Naive thymus-derived CD4-positive, alpha-beta T cell (primary cell): ENCODE data around the gene CAMK1D. TPM values are rescaled to one million over a fixed set of nuclear protein-coding genes. Genes with fewer than 3 reads are reported as not detected.
A peak's percentile ranks its signal among the peaks of the same experiment; 100 is the strongest.

Source experiments
- ATAC-seq: fragments of 150-1000 bp; cut with Tn5 transposase; 2 replicates; pipeline ENCODE4 v1.10.0; 2021; ENCODE audit warnings: mild to moderate bottlenecking, moderate library complexity
- CTCF ChIA-PET: fragments of 350-600 bp; sonication (Branson Sonifier 250); formaldehyde crosslinking; loops from one replicate; lab custom pipeline; 2021; ENCODE audit warnings: antibody characterized with exemption; lab: Charles Lee
- POLR2A ChIA-PET: fragments of 350-600 bp; sonication (Branson Sonifier 250); formaldehyde crosslinking; loops from one replicate; lab custom pipeline; 2021; ENCODE audit warnings: antibody characterized with exemption, inconsistent platforms; lab: Charles Lee
- DNase-seq, 9 donors: peaks; one replicate each; pipeline versions ENCODE4 v3.0.0 to v3.0.0-alpha.2; 2020 to 2022; ENCODE audit warnings: mixed read lengths in 1 of 9
- H3K27ac ChIP-seq: one replicate; pipeline ENCODE4 v1.7.0; 2013; ENCODE audit warnings: mild to moderate bottlenecking, low read depth, low read length, moderate library complexity
- H3K27me3 ChIP-seq, 2 donors: one replicate each; pipeline ENCODE4 v1.7.0; 2013; ENCODE audit warnings: low read length in 2 of 2, mild to moderate bottlenecking in 2 of 2, moderate library complexity in 2 of 2; ENCODE audit not compliant: control insufficient read depth in 2 of 2, insufficient read depth in 2 of 2
- H3K36me3 ChIP-seq, 3 experiments: 1 replicate in 2 of 3; 2 replicates in 1 of 3; pipeline ENCODE4 v1.7.0; 2013; ENCODE audit warnings: low read length in 3 of 3, mild to moderate bottlenecking in 3 of 3, moderate library complexity in 1 of 3; ENCODE audit not compliant: insufficient read depth in 3 of 3, control insufficient read depth in 2 of 3
- H3K4me1 ChIP-seq, 2 donors: one replicate each; pipeline ENCODE4 v1.7.0; 2013; ENCODE audit warnings: low read length in 2 of 2, mild to moderate bottlenecking in 2 of 2, moderate library complexity in 1 of 2; ENCODE audit not compliant: control insufficient read depth in 2 of 2, insufficient read depth in 2 of 2
- H3K4me3 ChIP-seq: 2 replicates; pipeline ENCODE4 v1.7.0; 2013; ENCODE audit warnings: mild to moderate bottlenecking, low read length
- H3K9me3 ChIP-seq, 3 experiments: 1 replicate in 2 of 3; 2 replicates in 1 of 3; pipeline ENCODE4 v1.7.0; 2013; ENCODE audit warnings: low read length in 3 of 3; ENCODE audit not compliant: control insufficient read depth in 2 of 3
- H3K27ac Mint-ChIP-seq, 9 donors: one replicate each; pipeline ENCODE4 v1.8.0; 2020 to 2022; ENCODE audit warnings: mixed read lengths in 9 of 9, mild to moderate bottlenecking in 8 of 9, moderate library complexity in 5 of 9, inconsistent platforms in 2 of 9
- H3K27me3 Mint-ChIP-seq, 5 donors: one replicate each; pipeline ENCODE4 v1.8.0; 2021 to 2022; ENCODE audit warnings: mixed read lengths in 5 of 5, mild to moderate bottlenecking in 1 of 5
- H3K36me3 Mint-ChIP-seq, 5 donors: one replicate each; pipeline ENCODE4 v1.8.0; 2020 to 2022; ENCODE audit warnings: mixed read lengths in 5 of 5, mild to moderate bottlenecking in 3 of 5, inconsistent platforms in 1 of 5
- H3K4me1 Mint-ChIP-seq, 7 donors: one replicate each; pipeline ENCODE4 v1.8.0; 2020 to 2022; ENCODE audit warnings: mixed read lengths in 7 of 7, mild to moderate bottlenecking in 3 of 7, inconsistent platforms in 1 of 7
- H3K4me3 Mint-ChIP-seq, 10 donors: one replicate each; pipeline ENCODE4 v1.8.0; 2020 to 2022; ENCODE audit warnings: mild to moderate bottlenecking in 10 of 10, mixed read lengths in 10 of 10, moderate library complexity in 6 of 10, inconsistent platforms in 2 of 10
- H3K9me3 Mint-ChIP-seq, 11 donors: one replicate each; pipeline ENCODE4 v1.8.0; 2020 to 2022; ENCODE audit warnings: mixed read lengths in 11 of 11, mild to moderate bottlenecking in 4 of 11, inconsistent platforms in 1 of 11, moderate library complexity in 1 of 11
- intact Hi-C, 2 donors: fragments of 100-400 bp; cut with micrococcal nuclease; formaldehyde crosslinking; loops; one replicate each; pipeline ENCODE4 v1.15.1; 2023
- polyA plus RNA-seq, 2 donors: library from polyadenylated mRNA; unstranded; fragments of 300-500 nt; fragmentation: Illumina TruSeq; gene quantifications; one replicate each; pipeline ENCODE4 v1.2.3, GENCODE V29; 2021
- total RNA-seq, 6 experiments: library from RNA in 5 of 6; stranded (reverse) in 5 of 6; gene quantifications; 1 replicate in 5 of 6; 2 replicates in 1 of 6; pipeline ENCODE4 v1.2.3 and lab custom pipeline; 2021 to 2026

CAMK1D gene
- total and polyA plus RNA-seq, 7 experiments from 2014 or later = 12.5 to 43.2 (median 18.6) TPM

DNA sequence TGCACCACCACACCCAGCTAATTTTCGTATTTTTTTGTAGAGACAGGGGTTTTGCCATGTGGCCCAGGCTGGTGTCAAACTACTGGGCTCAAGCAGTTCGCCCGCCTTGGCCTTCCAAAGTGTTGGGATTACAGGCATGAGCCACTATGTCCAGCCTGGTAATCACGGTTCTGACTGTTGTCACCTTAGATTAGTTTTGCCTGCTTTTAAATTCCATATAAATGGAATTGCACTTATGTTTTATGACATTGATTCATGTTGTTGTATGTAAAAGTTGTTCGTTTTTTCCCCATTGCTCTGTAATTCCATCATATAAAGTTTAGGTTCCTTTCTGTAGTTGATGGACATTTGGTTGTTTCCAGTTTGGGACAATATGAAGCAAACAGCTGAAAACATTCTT lies 106.0 kb downstream of the CAMK1D start:
- no peak overlapping the region for H3K4me3 Mint-ChIP-seq
- intact Hi-C loops = no loop called here
- peaks cover 0 to 5% of the 10 kb centered on the region in 2 donors for H3K4me1 ChIP-seq

DNA sequence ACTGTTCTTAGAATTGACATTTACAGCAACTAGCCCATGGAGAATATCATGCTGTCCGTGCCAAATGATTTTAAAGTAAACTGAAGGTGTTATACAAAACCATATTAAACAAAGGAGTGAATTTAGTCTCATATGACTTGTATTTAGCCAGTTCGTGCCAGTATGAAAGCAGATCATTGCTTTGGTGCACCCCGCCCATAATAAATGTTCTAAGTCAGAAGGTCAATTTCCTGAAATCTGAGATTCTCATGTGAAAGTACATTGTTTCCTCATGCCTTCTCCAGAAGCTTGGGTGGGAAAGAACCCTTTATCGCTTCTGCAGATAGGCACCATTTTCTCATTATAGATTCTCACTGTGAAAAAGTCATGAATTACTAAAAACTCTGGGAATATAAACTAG lies 106.4 kb downstream of the CAMK1D start:
- ATAC-seq (no peak), DNase-seq (no peak)
- H3K27me3 Mint-ChIP-seq = peaks cover 0 to 19% (median 0%) of the 10 kb centered on the region in 5 donors
- no peaks in the 10 kb centered on the region for H3K36me3 ChIP-seq
- peaks cover 0 to under 1% of the 10 kb centered on the region in 2 donors for H3K4me1 ChIP-seq
- intact Hi-C loops = no loop called here
- POLR2A ChIA-PET = no interaction called here
- H3K4me3 Mint-ChIP-seq = no peak overlapping the region
- no peaks in the 10 kb centered on the region for H3K9me3 ChIP-seq
- peaks cover 0 to 20% (median 9%) of the 10 kb centered on the region in 5 donors for H3K36me3 Mint-ChIP-seq
- H3K4me1 Mint-ChIP-seq = peaks cover 2 to 45% (median 26%) of the 10 kb centered on the region in 7 donors
- H3K27ac Mint-ChIP-seq = no peak overlapping the region
- CTCF ChIA-PET = no interaction called here
- H3K9me3 Mint-ChIP-seq = no peaks in the 10 kb centered on the region
- no peak overlapping the region for H3K27ac ChIP-seq
- no peak overlapping the region for H3K4me3 ChIP-seq
- no peaks in the 10 kb centered on the region for H3K27me3 ChIP-seq

More for the DNA sequence above, 106.0 kb downstream of the CAMK1D start:
- H3K36me3 Mint-ChIP-seq = peaks cover 0 to 20% (median 9%) of the 10 kb centered on the region in 5 donors
- peaks cover 2 to 50% (median 26%) of the 10 kb centered on the region in 7 donors for H3K4me1 Mint-ChIP-seq
- peaks cover 0 to 23% (median 0%) of the 10 kb centered on the region in 5 donors for H3K27me3 Mint-ChIP-seq
- no peaks in the 10 kb centered on the region for H3K9me3 Mint-ChIP-seq
- Histone ChIP-seq H3K9me3 (no peaks in the 10 kb centered on the region), H3K36me3 (no peaks in the 10 kb centered on the region), H3K27ac (no peak overlapping the region), H3K27me3 (no peaks in the 10 kb centered on the region), H3K4me3 (no peak overlapping the region)
- H3K27ac Mint-ChIP-seq = no peak overlapping the region
- ChIA-PET POLR2A (interaction anchor here (0.5 kb wide), 1 partner anchor 93 kb away, joined by 3 read pairs; no protein-coding TSS in a partner anchor), CTCF (no interaction called here)
- DNase-seq = no peak
- ATAC-seq = no peak

DNA sequence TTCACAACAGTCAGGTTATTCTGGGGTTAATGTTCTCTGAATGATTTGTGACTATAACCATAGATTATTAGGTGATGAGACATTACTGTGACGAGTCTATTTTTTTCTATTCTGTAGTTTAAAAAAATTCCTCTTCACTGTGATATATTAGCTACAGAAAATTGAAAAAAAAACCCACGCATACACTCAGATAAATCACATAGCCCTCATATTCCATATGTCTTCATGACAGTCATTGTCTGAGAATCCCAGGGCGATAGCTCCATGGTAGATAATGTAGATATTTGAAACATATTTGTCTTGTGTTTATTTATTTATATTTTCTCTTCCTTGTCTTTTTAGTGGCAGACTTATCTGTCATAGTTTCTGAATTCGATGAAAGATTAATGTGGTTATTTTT lies 110.0 kb downstream of the CAMK1D start:
- Histone ChIP-seq H3K9me3 (no peaks in the 10 kb centered on the region), H3K4me1 (no peaks in the 10 kb centered on the region), H3K27me3 (no peaks in the 10 kb centered on the region), H3K4me3 (no peak overlapping the region), H3K36me3 (no peaks in the 10 kb centered on the region), H3K27ac (no peak overlapping the region)
- no peak overlapping the region for H3K27ac Mint-ChIP-seq
- intact Hi-C loops = no loop called here
- peaks cover 0 to 6% (median 0%) of the 10 kb centered on the region in 5 donors for H3K27me3 Mint-ChIP-seq
- H3K36me3 Mint-ChIP-seq = peaks cover 0 to 19% (median 12%) of the 10 kb centered on the region in 5 donors
- H3K4me3 Mint-ChIP-seq = no peak overlapping the region
- CTCF ChIA-PET = no interaction called here
- ATAC-seq (no peak), DNase-seq (no peak)
- peaks cover 0 to 8% (median 0%) of the 10 kb centered on the region in 11 donors for H3K9me3 Mint-ChIP-seq
- POLR2A ChIA-PET = no interaction called here
- H3K4me1 Mint-ChIP-seq = peaks cover 4 to 49% (median 33%) of the 10 kb centered on the region in 7 donors

GRCh38 chr10:12459762-12460161 lies 110.4 kb downstream of the CAMK1D start:
- no peaks in the 10 kb centered on the region for H3K36me3 ChIP-seq
- Mint-ChIP-seq H3K4me3 (no peak overlapping the region), H3K9me3 (peaks cover 0 to 8% (median 0%) of the 10 kb centered on the region in 11 donors), H3K4me1 (peaks cover 4 to 48% (median 33%) of the 10 kb centered on the region in 7 donors), H3K36me3 (peaks cover 0 to 19% (median 12%) of the 10 kb centered on the region in 5 donors), H3K27ac (no peak overlapping the region), H3K27me3 (peaks cover 0 to 6% (median 0%) of the 10 kb centered on the region in 5 donors)
- DNase-seq = no peak
- H3K9me3 ChIP-seq = no peaks in the 10 kb centered on the region
- no peak overlapping the region for H3K27ac ChIP-seq
- no peak for ATAC-seq
- no peaks in the 10 kb centered on the region for H3K4me1 ChIP-seq
- no peaks in the 10 kb centered on the region for H3K27me3 ChIP-seq
- intact Hi-C loops = no loop called here
- H3K4me3 ChIP-seq = no peak overlapping the region
- ChIA-PET CTCF (no interaction called here), POLR2A (no interaction called here)

DNA sequence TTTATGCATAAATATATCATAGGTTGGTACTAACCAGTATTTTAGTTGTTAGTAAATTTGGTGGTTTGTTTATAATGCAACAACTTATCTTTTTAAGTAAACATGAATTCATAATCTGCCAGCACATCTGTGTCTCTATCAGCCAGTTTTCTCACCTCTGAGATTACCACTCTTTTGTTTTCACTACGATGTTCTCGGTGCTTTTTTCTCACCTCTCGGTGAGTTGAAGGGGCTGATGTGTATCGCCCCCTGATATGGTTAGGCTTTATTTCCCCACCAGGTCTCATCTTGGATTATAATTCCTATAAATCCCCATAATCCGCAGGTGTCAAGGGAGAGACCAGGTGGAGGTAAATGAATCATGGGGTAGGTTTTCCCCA lies 114.1 kb downstream of the CAMK1D start:
- POLR2A ChIA-PET = interaction anchor here (0.6 kb wide), 1 partner anchor 372 kb away, joined by 3 read pairs; no protein-coding TSS in a partner anchor
- Histone ChIP-seq H3K36me3 (no peaks in the 10 kb centered on the region), H3K27ac (no peak overlapping the region), H3K4me3 (no peak overlapping the region), H3K4me1 (no peaks in the 10 kb centered on the region), H3K27me3 (no peaks in the 10 kb centered on the region), H3K9me3 (no peaks in the 10 kb centered on the region)
- CTCF ChIA-PET = no interaction called here
- DNase-seq (no peak), ATAC-seq (no peak)
- Mint-ChIP-seq H3K9me3 (peaks cover 0 to 8% (median 0%) of the 10 kb centered on the region in 11 donors), H3K27me3 (peaks cover 0 to 4% (median 0%) of the 10 kb centered on the region in 5 donors), H3K36me3 (peaks cover 0 to 13% (median 7%) of the 10 kb centered on the region in 5 donors), H3K4me1 (peaks cover 10 to 44% (median 32%) of the 10 kb centered on the region in 7 donors), H3K4me3 (no peak overlapping the region), H3K27ac (peak overlapping the region in 1 of 9 donors; percentile 26)
- intact Hi-C loops = no loop called here

GRCh38 chr10:12465385-12466136 lies 116.2 kb downstream of the CAMK1D start:
- Histone ChIP-seq H3K4me1 (no peaks in the 10 kb centered on the region), H3K27ac (no peak overlapping the region), H3K4me3 (no peak overlapping the region)

More at GRCh38 chr10:12465385-12466136, 116.2 kb downstream of the CAMK1D start:
- peaks cover 0 to 10% (median 7%) of the 10 kb centered on the region in 5 donors for H3K36me3 Mint-ChIP-seq
- DNase-seq (no peak), ATAC-seq (no peak)
- peaks cover 0 to 6% (median 0%) of the 10 kb centered on the region in 5 donors for H3K27me3 Mint-ChIP-seq
- peaks cover 0 to 8% (median 0%) of the 10 kb centered on the region in 11 donors for H3K9me3 Mint-ChIP-seq
- Histone ChIP-seq H3K36me3 (no peaks in the 10 kb centered on the region), H3K9me3 (no peaks in the 10 kb centered on the region), H3K27me3 (no peaks in the 10 kb centered on the region)
- peaks cover 10 to 47% (median 32%) of the 10 kb centered on the region in 7 donors for H3K4me1 Mint-ChIP-seq
- CTCF ChIA-PET = no interaction called here
- H3K27ac Mint-ChIP-seq = peak overlapping the region in 1 of 9 donors; percentile 3
- POLR2A ChIA-PET = no interaction called here
- no peak overlapping the region for H3K4me3 Mint-ChIP-seq
- intact Hi-C loops = no loop called here
